CD4-positive, alpha-beta T cell treated with Interleukin-6 at 100 ng/mL for 8 hours (primary cell): Measurements from ENCODE around the gene SARS2.

Experiments
- DNase-seq: peaks from one replicate; pipeline ENCODE4 v3.0.0-alpha.2; 2020; ENCODE audit warnings: mixed read lengths, low spot score

Gene SARS2

DNA sequence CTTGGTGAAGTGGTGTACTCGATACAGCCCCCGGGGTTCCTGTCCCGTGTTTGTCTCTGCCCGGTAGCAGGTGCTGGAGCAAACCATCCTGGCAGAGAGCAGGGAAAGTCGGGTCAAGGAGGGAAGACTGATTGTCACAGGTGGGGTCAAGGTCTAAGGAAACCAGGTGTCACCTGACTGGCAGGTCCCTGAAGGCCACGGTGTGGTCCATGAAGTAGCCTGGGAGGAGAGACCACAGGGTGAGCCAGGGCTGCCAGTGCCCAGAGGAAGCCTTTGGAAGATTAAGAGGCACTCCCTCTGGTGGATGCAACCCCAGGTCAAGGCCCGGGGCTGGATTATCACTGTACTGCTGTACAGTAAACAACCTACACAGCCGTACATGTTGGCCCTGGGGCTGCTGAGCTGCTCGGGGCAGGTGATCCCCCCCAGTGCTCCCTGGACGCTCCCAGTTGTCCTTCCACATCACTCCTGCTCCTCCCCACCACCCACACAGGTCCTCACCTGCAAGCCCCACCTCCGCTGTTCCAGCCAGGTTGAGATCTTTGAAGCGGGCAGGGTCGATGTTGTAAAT lies 12.6 kb downstream of the SARS2 start:
- DNase-seq, result no peak

DNA sequence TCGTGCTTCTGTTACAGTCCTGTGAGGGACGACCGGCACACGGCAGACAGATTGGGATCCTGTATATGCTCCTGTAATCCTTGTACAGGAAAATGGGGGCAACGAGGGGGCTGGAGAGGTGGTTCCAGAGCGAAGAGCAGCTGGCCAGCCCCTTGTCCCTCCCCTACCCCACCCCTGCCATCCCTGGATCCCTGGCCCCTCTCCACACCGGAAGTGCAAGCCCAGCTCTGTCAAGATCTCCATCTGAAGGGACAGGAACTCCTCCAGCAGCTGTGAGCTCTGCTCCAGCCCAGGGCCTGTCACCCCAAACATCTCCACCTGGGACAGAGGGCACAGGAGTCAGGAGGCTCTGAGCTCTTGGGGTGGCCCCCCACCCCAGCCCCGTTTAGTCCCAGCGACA lies 13.0 kb downstream of the SARS2 start:
- DNase-seq, result no peak

DNA sequence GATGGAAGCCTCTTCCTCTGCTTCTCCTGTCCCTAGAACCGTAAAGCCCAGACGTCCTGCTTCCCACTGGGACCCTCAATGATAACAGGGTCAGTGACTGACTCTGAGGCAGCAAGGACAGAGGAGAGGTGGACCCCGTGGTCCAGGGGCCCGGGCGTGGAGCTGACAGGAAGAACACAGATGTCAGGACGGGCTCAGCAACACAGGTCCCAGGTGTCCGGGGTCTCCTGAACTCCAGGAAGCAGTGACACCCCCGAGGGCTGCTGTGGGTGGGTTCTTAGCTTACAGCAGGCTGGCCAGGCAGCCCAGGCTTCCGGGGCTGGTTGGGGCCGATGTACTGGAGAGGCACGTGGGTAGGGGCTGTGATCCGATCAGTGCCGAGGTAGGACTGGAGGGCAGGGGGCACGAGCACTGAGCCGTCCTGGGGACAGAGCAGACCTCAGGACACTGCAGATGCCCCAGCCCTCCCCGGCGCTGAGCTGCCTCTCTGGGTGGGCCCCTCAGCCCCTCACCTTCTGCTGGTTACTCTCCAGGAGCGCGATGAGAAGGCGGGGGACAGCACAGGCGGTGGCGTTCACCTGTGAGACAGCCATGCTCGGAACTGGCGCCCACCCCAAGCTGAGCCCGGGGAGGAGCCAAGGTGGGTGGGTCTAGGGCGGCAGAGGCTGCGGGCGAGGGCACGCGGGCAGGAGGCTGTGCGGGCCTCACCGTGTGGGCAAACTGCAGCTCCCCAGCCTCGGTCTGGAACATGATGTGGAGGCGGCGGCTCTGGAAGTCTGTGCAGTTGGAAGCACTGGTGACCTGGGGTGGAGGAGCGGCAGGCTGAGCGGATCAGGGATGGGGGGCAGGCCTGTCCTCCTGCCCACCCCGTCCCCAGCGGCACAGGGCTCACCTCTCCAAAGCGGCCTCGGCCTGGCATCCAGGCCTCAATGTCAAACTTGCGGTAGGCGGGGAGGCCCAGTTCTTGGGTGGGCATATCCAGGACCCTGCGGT lies 14.9 kb downstream of the SARS2 start:
- DNase-seq, result no peak

DNA sequence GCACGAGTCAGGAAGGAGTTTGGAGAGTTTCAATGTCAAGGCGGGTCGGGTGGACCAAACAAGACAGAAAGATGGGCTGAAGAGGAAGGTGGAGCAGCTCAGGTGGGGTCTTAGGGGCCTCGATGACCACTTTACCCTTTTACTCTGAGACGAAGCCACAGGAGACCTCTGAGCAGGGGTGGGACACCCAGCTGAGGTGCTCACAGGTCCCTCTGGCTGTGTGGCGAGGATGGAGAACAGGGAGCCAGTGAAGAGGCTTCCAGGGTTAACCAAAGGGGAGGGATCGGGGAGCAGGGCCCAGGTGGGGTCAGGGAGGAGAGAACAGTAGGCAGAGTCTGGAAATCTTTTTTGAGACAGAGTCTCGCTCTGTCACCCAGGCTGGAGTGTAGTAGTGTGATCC lies 16.6 kb downstream of the SARS2 start:
- DNase-seq, result no peak

DNA sequence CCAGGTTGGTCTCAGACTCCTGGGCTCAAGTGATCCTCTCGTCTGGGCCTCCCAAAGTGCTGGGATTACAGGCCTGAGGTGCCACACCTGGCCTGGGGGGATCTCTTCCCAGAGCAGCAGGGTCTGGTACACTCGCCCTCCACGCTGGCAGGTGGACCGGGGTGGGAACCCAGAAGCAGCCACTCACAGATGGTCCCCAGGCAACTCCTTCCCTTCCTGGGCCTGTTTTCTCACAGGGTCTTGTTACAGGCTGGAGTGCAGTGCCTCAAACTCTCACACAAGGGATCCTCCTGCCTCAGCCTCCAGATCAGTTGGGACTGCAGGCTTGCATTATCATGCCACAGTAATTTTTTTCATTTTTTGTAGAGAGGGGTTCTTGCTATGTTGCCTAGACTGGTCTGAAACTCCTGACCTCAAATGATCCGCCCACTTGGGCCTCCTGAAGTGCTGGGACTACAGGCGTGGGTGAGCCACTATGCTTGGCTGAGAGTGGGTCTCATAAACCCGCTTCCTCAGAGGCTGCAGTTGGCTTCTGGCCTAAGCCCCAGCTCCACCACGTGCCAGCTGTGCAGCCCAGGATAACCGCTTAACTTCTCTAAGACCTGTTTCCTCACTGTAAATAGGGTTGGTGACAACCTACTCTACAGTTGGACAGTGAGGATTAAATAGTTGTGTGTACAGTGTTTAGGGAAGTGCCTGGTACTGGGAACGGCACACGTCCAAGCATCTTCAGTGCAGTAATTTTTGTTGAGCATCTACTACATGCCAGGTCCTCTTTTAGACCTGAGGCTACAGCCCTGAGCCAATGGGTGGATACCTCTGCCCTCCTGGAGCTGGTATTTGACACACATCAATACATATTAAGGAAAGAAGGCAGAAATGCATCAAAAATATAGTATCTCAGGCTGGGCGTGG lies 17.7 kb downstream of the SARS2 start:
- no peak for DNase-seq

DNA sequence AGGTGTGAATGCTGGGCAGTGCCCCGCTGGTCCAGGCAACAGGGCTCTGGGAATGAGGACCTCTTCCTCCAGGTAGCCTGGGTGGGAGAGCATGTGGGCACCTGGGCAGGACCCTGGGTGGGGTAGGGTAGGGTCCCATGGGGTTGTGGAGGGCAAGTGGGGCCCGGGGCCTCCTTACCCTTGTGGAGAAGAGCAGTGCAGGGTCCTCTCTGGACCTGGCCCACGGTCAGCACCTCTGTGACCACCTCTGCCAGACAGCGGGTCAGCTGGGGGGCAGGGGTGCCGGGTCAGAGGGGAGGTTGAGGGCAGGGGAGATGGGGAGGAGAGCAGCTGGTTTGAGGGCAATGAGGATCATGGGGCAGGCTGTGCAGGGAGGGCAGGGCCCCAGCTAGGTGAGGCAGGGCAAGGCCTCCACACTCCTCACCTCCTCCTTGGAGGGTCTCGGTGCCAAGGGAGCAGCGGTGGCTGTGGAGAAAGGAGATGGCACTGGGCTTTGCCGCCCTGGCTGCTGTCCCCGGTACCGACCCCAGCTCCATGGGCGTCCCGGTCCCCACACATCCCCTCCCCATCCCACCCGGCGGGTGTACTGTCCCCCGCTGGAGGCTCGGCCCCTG lies 19.1 kb downstream of the SARS2 start:
- DNase-seq, result no peak

DNA sequence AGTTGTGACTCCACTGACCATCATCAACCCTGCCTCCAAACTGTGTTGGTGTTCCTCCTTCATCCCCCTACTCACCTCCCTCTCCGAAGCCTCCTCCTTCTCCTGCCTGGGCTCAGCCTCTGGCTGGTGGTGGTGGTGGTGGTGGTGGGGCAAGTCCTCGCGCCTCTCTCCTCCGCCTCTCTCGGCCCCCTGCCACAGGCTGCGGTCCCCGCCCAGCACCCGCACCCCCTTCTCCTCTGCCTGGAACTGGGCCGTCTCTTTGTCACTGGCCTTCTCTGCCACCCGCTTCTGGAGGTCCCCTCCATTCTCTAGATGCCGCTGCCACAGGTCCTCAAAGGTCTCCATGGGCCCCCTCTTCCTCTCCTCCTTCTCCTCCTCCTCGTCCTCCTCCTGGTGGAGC lies 20.1 kb downstream of the SARS2 start:
- no peak for DNase-seq

DNA sequence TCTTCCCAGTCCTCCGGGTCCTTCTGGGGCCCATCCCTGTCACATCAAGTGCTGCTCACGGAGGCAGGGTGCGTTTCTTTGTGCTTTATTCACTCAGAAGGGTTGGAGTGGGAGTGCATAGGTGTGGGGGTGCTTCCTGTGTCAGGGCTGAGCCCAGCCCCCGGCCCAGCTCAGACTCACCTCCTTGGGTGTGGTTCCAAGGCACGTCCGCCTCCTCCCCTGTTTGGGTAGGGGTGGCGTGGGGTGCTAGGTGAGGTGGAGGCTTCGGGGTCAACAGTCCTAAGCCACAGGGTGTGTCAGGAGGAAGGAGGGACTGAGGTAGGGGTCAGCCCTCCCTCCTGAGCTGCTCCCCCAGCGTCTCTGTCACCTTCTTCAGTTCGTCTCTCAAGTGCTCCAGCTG lies 21.7 kb downstream of the SARS2 start:
- no peak for DNase-seq

DNA sequence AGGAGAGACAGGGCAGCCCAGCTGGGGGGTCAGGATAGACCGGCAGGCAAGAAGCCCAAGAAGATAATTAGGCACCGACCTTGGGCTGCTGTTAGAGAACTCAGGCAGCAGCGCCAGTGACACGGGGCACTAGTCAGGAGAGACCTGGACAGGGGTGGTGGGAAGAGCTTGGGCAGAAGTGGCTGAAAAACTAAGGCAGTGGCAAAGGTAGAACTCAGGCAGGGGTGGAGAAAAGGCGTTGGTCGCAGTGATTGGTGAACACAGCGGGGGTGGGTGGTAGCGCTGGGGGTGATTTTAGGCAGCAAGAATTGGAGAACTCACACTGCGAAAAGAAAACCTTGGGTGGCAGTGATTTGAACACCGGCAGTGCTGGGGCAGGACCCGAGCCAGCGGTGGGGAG lies 22.9 kb downstream of the SARS2 start:
- no peak for DNase-seq

DNA sequence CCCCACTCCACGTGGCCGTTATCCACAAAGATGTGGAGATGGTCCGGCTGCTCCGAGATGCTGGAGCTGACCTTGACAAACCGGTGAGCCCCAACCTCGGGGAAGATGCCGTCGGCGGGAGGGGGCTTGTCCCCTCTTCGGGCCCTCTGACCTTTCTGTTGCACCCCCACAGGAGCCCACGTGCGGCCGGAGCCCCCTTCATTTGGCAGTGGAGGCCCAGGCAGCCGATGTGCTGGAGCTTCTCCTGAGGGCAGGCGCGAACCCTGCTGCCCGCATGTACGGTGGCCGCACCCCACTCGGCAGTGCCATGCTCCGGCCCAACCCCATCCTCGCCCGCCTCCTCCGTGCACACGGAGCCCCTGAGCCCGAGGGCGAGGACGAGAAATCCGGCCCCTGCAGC lies 23.3 kb downstream of the SARS2 start:
- no peak for DNase-seq

DNA sequence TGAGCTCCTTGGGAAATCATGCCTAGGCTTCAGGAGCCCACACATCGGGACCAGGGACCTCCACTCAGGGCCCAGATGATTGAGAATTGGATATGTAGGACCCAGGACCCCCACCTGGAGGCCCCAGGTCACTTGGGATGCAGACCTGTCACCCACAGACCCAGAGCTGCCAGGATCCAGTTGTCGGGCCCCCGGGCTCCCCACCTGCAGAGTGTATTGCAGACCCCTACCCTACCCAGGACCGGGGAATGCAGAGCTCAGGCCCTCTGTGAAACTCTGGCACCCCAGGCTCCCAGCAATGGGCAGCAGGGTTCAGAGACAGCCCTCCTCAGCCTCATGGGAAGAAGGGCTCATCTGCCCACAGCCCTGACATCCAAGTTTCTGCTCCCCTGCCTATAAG lies 24.9 kb downstream of the SARS2 start:
- DNase-seq, result no peak

DNA sequence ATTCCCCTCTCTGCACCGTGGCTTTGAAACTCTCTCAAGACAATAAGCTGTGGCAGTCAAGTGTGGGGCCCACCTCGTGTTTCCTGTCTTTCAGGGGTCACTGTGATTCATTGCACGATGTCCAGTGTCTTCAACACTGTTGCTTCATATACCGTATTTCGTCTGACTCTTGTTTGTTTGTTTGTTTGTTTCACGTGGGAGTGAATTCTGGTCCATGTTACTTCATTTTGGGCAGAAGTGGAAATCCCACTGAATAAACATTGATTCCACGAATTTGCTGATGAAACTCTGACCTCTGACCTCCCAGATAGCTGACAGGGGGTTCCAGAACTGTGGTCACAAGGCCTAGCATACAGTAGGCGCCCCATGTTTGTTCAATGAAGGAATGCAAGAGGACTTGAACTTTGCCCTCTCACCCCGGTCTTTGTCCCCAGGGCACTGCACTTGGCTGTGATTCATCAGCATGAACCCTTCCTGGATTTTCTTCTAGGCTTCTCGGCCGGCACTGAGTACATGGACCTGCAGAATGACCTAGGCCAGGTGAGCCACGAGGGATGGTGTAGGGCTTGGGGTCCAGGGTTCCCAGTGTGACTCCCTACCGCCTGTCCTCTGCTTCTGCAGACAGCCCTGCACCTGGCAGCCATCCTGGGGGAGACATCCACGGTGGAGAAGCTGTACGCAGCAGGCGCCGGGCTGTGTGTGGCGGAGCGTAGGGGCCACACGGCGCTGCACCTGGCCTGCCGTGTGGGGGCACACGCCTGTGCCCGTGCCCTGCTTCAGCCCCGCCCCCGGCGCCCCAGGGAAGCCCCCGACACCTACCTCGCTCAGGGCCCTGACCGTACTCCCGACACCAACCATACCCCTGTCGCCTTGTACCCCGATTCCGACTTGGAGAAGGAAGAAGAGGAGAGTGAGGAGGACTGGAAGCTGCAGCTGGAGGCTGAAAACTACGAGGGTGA lies 25.7 kb downstream of the SARS2 start:
- no peak for DNase-seq

DNA sequence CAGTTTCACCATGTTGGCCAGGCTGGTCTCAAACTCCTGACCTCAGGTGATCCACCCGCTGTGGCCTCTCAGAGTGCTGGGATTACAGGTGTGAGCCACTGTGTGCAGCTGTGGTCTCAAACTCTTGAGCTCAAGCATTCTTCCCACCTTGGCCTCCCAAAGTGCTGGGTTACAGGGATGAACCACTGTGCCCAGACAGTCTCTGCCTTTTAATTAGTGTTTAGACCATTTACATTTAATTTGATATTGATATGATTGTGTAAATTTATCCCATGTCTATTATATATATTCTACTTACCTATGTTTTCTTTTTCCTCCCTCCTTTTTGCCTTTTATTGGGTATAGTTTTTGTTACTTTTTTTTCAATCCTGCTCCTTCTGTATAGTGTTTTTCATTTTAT lies 28.9 kb downstream of the SARS2 start:
- no peak for DNase-seq

DNA sequence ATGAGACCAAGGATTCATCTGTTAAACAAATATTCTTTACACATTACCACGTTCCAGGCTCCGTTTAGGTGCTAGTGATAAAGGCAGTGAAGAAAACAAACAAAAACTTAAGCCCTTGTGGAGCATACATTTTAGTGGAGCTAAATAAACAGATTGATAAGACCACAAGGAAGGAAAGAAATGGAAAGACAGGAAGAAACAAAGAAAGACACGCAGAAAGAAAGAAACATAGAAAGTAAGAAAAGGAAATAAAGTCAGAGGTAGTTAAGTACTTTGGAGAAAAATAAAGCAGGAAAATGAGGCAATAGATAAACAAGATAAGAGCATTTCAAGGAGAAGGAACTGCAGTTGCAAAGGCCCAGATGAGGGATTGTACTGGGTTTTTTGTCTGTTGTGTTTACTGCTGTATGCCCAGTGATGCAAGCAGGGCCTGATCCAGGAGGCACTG lies 29.8 kb downstream of the SARS2 start:
- no peak for DNase-seq

DNA sequence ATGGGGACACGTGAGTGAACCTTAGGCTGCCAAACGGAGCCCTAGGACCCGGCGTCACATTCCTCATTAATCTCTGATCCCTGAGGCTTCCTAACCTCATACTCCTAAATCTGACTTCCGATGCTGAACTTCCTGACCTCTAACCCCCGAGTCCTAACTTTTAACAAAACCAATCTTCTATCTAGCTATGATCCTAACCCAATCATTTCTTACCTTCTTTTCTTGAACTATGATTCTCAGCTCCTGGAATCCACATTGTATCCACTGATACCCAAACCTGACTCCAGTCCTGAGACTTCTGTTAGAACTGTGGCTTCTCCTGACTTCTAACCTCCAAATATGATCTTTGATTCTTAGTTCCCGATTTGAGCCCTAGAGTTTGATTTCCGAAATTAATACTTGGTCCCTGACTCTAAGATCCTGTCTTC lies 30.3 kb downstream of the SARS2 start:
- DNase-seq, result no peak

DNA sequence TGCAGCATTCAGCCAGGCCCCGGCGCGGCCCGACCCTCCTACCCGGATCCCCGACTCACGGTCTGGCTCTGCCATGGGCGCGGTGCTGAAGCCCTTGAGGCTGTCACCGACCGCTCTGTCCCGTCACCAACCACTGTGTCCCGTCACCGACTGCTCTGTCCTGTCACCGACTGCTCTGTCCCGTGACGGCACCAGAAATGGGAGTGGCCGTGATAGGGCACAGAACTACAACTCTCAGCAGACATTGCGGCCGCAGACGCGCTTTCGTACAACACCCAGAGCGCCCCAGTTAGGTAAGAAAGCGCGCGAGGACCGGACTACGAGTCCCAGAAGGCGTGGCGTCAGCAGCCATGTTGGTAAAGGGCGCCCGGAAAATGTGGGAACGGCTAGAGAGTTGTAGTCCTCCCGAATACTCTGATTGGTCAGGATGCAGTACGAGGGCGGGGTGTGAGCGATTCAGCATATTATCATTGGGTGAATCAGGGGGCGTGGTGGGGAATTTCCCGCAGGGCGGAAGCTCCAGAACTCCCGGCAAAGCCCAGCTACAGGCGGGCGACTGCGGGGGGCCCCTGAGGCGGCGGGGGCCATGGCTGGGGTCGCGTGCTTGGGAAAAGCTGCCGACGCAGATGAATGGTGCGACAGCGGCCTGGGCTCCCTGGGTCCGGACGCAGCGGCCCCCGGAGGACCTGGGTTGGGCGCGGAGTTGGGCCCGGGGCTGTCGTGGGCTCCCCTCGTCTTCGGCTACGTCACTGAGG lies 30.9 kb downstream of the SARS2 start, which contains the start of the genes NFKBIB and SIRT2:
TSS of gene NFKBIB (plus strand) at position 523 of the 755 bp plus-strand sequence. CDS start at position 587, 64 bp downstream.
TSS of gene SIRT2 (minus strand) at position 172 of the 755 bp plus-strand sequence. CDS start at position 75, 97 bp downstream.
- DNase-seq, result peak; percentile 100

DNA sequence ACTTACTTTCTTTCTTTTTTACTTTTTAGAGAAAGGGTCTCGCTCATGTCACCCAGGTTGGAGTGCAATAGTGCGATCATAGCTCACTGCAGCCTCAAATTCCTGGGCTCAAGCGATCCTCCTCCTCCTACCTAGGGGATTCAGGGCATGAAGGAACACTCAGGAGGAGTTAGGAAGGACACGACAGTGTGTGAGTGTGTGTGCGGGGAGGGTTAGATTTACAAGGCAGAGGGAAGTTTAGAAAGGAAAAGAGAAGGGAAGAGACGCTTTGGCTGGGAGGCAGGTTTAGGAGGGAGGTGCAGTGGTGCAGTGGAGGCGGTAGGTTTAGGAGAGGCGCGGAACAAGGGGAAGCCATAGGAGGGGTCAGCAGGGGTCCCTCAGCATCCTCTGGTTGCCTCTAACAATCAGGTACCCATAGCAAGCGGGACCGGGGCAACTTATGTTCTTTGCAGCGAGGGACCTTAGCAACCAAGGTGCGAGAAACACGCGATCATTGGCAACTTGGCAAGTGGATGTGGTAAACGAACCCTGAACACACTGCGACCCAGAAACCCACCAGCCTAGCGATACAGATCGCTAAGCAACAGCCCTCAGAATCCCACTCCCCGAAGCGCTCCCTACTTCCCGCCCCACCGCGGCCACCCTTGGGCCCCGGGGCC lies 31.6 kb downstream of the SARS2 start:
- DNase-seq, result peak; percentile 22

DNA sequence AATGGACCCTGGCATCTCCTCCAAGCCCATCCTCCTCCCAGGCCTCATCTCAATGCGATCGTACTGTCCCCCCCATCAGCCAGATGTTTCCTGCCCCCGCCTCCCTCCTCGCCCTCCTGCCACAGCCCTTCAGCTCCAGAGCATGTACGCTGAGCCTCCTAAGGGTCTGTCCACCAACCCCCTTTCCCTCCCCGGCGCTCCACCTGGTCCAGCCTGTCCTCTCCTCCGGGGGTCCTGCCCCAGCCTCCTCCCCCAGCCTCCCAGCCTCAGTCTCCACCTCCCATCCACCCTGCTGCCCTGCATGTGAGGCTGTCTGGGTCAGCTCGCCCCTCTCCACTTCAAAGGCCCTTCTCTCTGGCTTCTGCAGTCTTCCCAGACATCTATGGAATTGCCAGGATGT lies 35.6 kb downstream of the SARS2 start:
- DNase-seq, result no peak

DNA sequence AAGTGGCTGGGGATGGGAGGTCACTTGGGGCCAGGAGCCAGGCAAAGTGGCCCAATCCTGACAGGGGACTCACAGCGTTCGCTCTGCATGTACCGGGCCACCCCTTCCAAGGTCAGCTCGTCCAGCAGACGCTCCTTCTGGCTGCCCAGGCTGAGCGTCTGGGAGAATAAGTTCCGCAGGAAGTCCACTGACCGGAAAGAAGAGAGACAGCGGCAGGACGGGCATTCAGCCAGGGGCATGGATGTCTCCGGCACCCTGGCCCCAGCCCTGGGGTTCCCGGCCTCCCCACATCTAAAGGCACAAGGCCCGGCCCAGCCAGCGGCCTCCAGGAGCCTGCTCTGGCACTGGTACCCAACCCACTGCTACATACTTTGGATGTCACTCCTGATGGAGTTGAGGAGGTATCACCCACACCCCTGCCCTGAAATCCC lies 37.2 kb downstream of the SARS2 start:
- no peak for DNase-seq
